ENCODE data around the gene RAB3IL1.

- TF ChIP-seq, protein P1, sequence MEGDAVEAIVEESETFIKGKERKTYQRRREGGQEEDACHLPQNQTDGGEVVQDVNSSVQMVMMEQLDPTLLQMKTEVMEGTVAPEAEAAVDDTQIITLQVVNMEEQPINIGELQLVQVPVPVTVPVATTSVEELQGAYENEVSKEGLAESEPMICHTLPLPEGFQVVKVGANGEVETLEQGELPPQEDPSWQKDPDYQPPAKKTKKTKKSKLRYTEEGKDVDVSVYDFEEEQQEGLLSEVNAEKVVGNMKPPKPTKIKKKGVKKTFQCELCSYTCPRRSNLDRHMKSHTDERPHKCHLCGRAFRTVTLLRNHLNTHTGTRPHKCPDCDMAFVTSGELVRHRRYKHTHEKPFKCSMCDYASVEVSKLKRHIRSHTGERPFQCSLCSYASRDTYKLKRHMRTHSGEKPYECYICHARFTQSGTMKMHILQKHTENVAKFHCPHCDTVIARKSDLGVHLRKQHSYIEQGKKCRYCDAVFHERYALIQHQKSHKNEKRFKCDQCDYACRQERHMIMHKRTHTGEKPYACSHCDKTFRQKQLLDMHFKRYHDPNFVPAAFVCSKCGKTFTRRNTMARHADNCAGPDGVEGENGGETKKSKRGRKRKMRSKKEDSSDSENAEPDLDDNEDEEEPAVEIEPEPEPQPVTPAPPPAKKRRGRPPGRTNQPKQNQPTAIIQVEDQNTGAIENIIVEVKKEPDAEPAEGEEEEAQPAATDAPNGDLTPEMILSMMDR (conservative IDR thresholded peaks at IDR 0.05 in 1 of 2, IDR thresholded peaks at IDR 0.05 in 1 of 2; ENCODE audit: low read depth in 1 of 2, low read length in 2 of 2), result no peak
- TF ChIP-seq EZH2 (IDR thresholded peaks at IDR 0.05; ENCODE audit: low read length, missing control alignments), result no peak
Measured at GRCh38 chr11:61914471-61915171, 2.7 kb downstream of the RAB3IL1 start.
